Activated CD8-positive, alpha-beta memory T cell treated with anti-CD3 and anti-CD28 coated beads, Interleukin-2, amount 50 U/mL, for 24 hours (primary cell): ENCODE data around the gene MLLT3.

ENCODE experiments used
- DNase-seq: peaks from one replicate; pipeline ENCODE4 v3.0.0-alpha.2; 2020; ENCODE audit errors: extremely low read depth

The MLLT3 gene

GRCh38 chr9:20557890-20558565 is 64.3 kb downstream of the MLLT3 start:
- DNase-seq, result no peak

DNA sequence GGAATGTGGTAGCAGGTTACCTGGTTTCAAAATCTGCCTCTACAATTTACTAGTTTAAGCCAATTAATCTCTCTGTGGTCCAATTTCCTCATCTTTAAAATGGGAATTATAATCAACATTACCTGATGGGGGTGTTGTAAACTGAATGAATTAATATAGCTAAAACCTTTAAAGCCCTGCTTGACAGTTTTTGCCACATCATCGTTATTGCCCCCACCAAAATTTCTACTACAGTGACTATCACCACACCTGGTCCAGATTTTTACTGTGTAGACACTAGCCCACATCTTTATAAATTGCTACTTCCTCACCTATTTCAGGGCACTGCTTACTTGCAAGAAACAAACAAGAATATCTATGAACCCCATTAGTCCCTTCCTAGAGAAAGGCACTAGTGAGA is 65.0 kb downstream of the MLLT3 start:
- no peak for DNase-seq

DNA sequence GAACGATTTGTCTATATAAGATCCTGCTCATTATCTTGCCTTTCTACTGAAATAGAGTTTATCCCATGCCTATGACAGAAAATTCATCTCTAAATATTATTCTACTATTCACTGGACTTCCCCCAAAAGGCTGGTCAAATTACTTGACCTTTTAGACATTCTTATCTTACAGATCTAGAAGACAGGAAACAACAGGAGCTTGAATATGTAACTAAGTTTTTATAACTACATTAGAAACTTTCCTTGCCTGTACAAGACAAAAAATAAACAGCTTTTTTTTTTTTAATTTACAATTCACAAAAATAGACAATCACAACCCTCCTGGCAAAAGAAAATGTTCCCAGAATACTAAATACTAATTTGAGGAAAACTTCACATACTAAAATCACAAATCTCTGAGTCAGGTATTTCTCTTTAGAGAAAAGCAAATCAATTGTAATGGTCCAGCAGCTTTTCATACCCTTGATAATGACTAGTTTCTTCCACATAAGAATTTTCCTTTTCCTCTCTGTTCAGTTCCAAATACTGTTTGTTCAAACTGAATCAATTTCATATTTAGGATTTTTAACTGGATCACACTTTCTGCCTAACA is 68.6 kb downstream of the MLLT3 start:
- DNase-seq, result no peak

- DNase-seq, result no peak
Observed at GRCh38 chr9:20552874-20553557, 69.3 kb downstream of the MLLT3 start.

DNA sequence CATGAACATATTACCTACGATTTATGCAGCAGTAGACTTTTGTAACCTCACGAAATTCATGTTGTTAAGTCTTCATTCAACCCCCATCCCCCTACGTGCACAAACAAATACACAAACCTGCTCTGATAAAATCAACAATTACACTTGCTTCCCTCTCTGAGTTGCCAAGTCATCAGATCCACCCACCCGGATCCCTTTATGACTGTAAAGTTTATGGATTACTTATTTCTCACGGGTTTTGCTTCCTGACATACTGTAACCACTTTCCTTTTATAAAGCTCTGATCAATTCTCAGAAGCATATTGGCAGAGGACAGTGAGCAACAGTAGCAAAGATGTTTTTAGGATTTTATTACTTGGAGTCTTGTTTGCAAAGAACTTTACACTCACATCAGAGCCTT is 70.5 kb downstream of the MLLT3 start:
- no peak for DNase-seq

GRCh38 chr9:20551236-20551635 is 71.1 kb downstream of the MLLT3 start:
- DNase-seq, result no peak

GRCh38 chr9:20550326-20550725 is 72.0 kb downstream of the MLLT3 start:
- DNase-seq, result no peak

DNA sequence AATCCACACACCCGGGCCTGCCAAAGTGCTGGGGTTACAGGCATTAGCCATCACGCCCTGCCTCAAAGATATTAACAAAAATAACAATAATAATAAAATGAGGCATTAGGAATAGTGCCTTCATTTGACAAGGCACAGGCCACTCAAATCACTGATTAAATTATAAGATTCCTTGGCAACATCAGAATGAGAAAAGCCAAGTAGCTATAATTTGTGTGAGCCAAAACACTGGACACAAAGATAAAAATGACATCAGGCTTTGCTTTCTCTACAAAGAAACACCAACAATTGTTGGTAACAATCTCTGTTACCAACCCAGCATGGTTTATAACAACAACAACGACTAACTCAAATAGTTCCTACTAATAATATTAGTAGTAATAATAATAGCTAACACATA is 73.2 kb downstream of the MLLT3 start:
- DNase-seq, result no peak

DNA sequence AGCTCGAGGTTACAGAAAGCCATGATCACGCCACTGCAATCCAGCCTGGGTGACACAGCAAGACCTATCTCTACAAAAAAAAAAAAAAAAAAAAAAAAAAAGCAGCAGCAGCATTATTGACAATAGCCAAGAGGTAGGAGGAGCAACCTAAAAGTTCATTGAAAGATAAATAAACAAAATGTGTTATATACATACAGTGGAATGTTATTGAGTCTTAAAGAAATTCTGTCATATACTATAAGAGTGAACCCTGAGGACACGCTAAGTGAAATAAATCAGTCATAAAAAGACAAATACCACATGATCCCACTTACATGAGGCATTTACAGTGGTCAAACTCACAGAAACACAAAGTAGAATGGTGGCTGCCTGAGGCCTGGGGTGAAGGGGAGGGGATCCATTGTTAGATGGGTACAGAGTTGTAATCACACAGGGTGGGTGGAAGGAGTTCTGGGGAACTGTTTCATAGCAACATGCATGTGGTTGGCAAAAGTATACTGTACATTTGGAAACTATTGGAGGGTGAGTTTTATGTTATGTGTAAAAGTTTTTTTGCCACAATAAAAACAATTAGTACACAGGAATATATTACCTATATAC is 77.2 kb downstream of the MLLT3 start:
- DNase-seq, result no peak

DNA sequence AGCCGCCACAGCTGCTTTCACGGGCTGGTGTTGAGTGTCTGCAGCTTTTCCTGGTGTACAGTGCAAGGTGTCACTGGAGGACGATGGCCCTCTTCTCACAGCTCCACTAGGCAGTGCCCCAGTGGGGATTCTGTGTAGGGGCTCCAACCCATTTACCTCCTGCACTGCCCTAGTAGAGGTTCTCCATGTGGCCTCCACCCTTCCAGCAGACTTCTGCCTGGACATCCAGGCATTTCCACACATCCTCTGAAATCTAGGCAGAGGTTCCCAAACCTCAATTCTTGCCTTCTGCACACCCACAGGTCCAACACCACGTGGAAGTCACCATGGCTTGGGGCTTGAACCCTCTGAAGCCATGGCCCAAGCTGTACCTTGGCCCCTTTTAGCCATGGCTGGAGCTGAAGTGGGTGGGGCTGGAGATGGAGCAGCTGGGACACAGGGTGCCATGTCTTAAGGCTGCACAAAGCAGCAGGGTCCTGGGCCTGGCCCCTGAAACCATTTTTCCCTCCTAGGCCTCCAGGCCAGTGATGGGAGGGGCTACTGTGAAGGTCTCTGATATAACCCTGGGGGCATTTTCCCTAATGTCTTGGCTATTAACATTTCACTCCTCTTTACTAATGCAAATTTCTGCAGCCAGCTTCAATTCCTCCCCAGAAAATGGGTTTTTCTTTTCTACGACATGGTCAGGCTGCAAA is 82.0 kb downstream of the MLLT3 start:
- DNase-seq, result no peak

DNA sequence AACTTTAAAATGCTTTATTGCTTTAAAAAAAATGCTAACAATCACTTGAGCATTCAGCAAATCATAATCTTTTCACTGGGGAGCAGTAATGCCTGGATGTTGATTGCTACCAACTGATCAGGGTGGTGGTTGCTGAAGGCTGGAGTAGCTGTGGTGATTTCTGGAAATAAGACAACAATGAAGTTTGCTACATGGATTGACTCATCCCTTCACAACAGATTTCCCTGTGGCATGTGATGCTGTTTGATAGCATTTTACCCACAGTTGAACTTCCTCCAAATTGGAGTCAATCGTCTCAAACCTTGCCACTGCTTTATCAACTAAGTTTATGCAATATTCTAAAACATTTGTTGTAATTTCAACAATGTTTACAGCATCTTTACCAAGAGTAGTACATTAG is 83.3 kb downstream of the MLLT3 start:
- DNase-seq, result no peak

DNA sequence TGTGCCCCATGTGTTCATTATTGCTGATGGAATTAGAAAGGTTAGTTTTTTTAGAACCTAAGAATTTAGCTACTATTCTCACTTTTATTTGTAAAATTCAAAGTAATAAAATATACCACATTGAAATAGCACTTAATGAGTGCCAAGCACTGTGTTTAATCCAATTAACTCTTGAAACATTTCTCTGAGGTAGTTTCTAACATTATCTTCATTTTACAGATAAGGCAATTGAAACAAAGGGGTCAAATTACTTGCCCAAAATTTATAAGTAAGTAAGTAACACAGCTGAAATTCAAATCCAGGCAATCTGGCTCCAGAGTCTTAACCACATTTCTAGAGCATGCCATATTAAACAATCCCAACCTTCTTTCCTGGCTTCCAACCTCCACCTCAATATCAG is 84.2 kb downstream of the MLLT3 start:
- no peak for DNase-seq

DNA sequence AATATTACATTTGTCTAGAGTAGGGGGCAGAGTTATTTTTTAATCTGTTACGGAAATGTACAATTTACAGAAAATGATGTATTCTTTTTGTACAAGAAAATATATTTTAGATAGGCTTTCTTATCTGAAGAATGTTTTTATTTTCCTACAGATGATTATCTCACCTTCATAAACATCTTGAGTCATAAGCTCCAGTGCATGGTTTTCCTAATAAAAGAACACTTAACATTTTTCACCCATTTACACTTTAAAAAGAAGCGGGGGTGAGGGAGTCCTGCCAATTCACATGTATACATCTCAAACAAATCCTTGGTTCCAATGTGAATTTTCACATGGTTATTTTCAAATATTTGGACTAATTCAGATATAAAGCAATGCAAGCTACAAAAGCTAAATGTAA is 85.0 kb downstream of the MLLT3 start:
- no peak for DNase-seq

DNA sequence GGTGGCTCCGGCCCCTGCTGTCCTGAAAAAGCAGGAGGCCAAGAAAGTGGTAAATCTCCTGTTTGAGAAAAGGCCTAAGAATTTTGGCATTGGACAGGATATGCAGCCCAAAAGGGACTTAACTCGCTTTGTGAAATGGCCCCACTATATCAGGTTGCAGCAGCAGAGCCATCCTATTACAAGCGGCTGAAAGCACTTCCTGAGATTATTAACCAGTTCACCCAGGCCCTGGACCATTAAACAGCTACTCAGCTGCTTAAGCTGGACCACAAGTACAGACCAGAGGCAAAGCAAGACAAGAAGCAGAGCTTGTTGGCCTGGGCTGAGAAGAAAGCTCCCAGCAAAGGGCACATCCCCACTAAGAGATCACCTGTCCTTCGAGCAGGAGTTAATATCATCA is 89.7 kb downstream of the MLLT3 start:
- no peak for DNase-seq

DNA sequence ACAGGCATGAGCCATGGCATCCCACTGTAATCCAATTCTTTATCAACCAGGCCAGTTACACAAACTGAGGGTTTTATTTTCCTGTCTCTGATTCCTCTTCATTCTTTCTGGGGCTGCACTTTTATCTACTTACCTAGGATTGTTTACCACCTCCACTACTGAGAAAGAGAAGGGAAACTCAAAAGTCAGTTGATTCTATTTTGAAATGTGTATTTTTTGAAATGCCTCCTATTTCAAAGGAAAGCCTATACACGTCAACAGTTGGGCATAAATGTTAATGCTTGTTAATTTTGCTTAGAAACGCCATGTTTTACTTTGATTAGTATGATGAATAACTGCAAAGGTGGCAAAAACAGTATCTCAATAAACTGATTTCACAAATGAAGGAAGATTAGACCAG is 92.5 kb downstream of the MLLT3 start:
- DNase-seq, result no peak

DNA sequence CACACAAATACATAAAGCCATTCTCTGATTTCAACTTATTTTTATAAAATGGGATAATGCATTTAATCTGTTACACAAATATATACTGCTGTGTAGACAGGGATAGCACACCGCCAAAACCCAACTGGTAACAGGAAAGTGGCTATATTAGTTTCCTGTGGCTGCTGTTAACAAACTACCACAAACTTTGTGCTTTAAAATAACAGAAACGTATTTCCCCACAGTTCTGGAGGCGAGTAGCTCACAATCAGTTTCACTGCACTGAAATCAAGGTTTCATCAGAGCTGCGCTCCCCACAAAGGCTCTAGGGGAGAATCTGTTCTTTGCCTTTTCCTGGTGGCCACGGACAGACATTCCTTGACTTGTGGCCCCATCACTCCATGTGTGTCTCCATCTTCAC is 94.0 kb downstream of the MLLT3 start:
- DNase-seq, result no peak

DNA sequence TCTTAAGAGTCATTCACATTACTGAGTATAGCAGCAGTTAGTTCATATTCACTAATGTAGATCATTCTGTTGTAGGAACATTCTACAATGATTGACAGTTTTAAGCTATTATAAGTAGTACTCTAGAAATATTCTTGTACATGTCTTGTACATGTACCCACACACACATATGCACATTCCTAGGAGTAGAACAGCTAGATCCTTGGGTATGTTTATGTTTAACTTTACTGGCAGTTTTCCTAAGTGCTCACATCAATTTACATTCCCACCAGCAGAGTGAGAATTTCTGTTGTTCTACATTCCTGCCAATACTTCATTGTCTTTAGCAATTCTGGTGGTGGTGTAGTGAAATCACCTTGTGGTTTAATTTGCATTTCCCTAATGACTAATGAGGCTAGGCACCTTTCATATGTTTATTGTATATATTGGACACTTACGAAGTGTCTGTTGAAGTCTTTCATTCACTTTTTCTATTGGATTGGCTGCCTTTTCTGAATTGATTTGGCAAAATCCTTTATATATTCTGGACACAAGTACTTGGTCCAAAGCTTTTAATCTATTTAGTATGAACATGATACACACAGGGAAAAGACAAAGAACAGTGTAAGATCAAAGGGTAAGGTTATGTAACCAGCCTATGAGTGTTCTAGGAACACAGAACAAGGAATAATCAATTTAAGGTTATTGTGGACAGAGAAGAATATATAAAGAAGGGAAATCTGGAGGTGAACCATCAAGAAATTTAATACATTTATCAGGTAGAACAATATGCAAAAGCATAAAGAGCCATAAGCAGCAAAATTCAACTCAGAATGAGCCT is 95.6 kb downstream of the MLLT3 start:
- DNase-seq, result no peak

DNA sequence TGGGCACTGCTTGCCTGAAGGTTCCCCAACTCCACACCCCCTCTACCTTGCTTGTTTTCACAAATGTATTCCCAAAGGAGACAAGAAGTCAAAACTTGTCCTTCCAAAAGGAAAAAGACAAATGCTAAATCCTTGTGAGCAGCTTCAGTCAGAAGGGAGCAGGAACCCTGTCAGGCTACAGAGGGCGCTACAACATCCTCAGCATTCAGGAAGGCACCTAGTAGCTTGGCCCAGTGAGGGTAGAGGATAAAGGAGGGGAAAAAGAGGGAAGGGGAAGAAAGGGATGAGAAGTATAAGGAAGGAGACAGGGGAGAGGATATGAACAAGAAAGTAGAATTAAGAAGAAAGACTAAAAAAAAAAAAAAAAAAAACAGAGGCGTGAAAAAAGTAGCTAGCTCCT is 97.5 kb downstream of the MLLT3 start:
- no peak for DNase-seq

DNA sequence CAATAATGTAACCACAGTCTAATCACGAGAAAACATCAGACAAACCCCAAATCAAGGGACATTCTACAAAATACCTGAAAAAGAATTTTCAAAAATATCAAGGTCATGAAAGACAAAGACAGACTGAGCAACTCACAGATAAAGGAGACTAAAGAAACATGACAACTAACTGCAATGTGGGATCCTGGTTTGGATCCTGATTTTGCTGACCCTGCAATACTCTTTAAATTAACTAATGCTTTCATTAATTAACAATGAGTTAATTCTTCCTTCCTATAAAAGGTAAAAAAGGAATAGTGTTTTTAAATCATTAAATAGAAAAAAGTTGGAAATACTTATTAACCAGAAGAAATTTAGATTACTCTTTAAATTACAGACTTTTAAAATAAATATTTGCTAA is 103.6 kb downstream of the MLLT3 start:
- DNase-seq, result no peak

DNA sequence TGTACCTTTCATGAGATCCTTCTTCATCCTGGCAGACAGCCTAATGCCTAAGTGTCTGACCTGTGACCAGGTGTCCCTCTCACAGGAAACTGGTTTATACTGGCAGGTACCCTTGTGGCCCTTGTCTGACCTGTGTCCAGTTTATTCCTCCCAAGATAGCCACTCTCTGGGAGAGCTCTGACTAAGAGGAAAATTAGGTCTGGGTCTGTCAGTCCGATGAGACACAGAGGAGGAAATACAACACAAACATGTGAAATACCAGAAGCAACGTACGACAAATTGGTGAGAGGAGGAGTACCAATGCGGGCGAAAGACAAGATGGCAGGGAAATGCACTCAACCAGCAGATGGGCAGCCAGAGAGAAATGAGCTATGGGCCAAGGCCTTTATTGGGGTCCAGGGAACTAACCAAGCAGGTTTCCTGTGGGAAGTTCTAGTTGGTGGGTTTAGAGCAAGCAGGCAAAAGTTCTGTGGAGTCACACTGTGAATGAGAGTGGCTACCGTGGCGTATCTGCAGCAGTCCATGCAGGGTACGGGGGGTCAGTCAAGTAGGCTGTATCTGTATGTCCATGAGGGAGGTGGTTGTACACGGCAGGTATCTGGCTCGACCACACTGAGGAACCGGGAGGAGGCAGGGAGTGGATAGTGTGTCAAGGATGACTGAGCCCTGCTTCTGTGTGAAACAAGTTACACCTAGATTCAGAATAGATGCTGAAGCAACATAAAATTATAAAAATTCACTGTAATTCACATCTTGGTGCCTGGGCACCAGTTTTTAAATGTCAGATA is 109.0 kb downstream of the MLLT3 start:
- DNase-seq, result no peak

DNA sequence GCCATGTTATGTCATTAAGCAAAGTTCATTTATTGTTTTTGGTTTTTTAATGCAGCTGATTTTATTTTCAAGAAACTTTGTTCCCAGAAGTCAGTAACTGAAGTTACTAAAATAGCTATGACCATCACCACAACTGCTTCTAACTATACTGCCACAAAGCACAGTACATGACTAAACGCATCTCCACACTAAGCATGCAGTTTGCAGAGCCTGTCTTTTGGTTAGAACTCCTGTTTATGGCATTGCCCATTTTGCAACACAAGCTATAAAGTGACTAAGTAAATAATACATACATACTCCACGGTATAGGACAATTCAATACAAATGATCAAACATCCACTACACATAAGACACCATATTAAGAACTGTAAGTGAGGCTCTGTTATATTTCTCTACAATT is 109.7 kb downstream of the MLLT3 start:
- DNase-seq, result no peak
